Measurements from ENCODE around the gene NLRP9.
"Not testable (repeated sequence)": the region's sequence is repeated elsewhere in the genome, so short reads cannot be mapped to it uniquely, and the experiment has no call there.

NLRP9 gene

DNA sequence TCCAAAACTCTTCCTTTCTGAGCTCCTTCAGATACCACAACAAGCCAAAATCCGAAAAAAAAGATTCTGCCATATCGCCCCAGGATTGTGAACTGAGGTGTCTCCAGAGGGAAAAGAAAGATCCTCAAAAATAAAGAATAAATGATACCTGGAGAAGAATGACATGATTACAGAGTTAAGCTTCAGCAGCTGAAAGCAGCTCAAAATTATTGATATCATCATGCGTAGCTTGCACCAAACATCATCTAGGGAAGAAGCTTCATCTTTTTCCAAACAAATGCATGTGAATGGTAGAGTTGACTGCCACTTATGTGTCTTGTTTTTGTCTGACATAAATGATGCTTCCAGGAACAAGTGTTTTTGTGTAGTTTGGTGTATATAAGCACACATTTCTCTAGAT lies at the start of gene NLRP9:
NLRP9 (minus strand) TSS at position 101 of the 400 bp plus-strand sequence; CDS start at position 73, 28 bp downstream.
- DNase-seq (ENCODE audit: low read depth in 2 of 2), result no peak

GRCh38 chr19:55781112-55781511 lies 42.9 kb upstream of the NLRP9 start:
- DNase-seq (ENCODE audit: low read depth in 2 of 2), result no peak

DNA sequence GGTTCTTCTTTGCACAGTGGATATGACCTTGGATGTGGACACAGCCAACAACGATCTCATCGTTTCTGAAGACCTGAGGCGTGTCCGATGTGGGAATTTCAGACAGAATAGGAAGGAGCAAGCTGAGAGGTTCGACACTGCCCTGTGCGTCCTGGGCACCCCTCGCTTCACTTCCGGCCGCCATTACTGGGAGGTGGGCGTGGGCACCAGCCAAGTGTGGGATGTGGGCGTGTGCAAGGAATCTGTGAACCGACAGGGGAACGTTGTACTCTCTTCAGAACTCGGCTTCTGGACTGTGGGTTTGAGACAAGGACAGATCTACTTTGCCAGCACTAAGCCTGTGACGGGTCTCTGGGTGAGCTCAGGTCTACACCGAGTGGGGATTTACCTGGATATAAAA lies 40.1 kb upstream of the NLRP9 start:
- no peak for DNase-seq (ENCODE audit: low read depth in 2 of 2)

- DNase-seq (ENCODE audit: low read depth in 2 of 2), result no peak
These were observed 39.3 kb upstream of the NLRP9 start for GRCh38 chr19:55777528-55777927.

DNA sequence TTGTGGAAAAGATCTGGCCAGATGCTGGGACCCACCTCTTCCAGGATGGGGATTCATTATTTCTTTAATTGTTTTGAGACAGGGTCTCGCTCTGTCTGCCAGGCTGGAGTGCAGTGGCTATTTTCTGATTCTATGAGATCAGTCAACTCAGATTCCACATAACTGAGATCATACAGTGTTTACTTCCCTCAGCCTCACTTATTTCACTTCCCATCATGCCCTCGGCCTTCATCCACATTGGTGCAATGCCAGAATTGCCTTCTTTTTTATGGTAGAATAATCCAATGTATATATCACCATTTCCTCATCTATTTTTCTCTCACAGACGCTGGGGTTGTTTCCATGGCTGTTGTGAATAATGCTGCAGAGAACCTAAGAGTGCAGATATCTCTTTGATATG lies 31.4 kb upstream of the NLRP9 start:
- not testable (repeated sequence) for DNase-seq (ENCODE audit: low read depth in 2 of 2)

DNA sequence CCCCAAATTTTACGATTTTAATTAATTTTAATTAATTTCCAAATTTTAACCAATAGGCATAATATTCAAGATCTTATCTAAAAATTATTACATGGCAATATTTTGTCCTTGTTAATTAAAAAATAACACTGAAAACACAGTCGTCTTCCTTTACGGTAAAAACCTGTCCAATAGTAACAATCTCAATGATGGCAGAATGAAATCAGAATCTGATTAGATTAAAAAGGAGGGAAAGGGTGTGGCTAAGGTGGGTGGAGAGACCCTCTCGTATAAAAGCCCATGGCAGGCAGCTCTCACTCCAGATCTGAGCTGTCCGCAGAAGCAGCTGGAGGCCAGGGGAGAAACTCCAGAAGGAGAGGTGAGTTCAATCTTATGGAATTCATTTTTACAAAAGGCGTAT lies 30.6 kb upstream of the NLRP9 start, which contains the start of gene RFPL4AL1:
RFPL4AL1 (plus strand) TSS at position 301 of the 400 bp plus-strand sequence. CDS start 2,687 bp downstream, outside the sequence.
- DNase-seq (ENCODE audit: low read depth in 2 of 2), result not testable (repeated sequence)

- DNase-seq (ENCODE audit: low read depth in 2 of 2), result no peak
These were observed 28.3 kb upstream of the NLRP9 start for GRCh38 chr19:55766466-55766865.

DNA sequence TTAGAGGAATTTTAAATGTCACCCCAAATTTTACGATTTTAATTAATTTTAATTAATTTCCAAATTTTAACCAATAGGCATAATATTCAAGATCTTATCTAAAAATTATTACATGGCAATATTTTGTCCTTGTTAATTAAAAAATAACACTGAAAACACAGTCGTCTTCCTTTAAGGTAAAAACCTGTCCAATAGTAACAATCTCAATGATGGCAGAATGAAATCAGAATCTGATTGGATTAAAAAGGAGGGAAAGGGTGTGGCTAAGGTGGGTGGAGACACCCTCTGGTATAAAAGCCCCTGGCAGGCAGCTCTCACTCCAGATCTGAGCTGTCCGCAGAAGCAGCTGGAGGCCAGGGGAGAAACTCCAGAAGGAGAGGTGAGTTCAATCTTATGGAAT lies 20.6 kb upstream of the NLRP9 start, which contains the start of gene RFPL4A:
RFPL4A (plus strand) TSS at position 301 of the 400 bp plus-strand sequence. CDS start 2,704 bp downstream, outside the sequence.
- DNase-seq (ENCODE audit: low read depth in 2 of 2), result not testable (repeated sequence)

DNA sequence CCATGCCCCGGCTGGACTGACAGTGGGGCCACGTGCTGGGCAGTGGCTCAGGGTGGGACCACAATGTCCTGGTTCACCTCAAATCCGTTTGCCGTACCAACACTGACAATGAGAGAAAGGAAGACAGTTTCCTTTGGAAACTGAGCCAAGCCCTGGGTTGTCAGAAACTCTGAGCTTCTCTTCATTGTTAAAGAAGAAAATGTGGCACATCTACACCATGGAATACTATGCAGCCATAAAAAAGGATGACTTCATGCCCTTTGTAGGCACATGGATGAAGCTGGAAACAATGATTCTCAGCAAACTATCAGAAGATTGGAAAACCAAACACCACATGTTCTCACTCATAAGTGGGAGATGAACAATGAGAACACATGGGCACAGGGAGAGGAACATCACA lies 18.6 kb upstream of the NLRP9 start:
- DNase-seq (ENCODE audit: low read depth in 2 of 2), result not testable (repeated sequence)

DNA sequence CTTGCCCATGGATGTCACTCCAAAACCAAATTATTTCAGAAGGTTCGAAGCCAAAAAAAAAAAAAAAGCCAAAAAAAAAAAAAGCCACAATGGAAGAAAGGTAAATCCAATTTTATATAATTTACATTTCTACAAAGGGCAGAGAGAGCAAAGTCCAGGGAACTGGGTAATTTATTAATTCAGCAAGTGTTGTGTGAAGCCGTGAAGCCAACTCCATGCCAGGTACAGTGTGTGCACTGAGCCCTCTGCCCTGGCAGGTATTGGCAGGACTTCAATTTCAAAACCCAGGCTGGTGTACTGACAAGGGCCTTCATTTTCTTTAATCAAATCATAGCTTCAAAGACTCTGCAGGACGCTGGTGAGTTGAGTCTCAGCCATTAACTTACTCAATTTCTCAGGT lies 15.2 kb upstream of the NLRP9 start:
- DNase-seq (ENCODE audit: low read depth in 2 of 2), result no peak

GRCh38 chr19:55750715-55751114 lies 12.5 kb upstream of the NLRP9 start:
- no peak for DNase-seq (ENCODE audit: low read depth in 2 of 2)

GRCh38 chr19:55730378-55730777 lies 7.8 kb downstream of the NLRP9 start:
- not testable (repeated sequence) for DNase-seq (ENCODE audit: low read depth in 2 of 2)

- no peak for DNase-seq (ENCODE audit: low read depth in 2 of 2)
These were observed 14.7 kb downstream of the NLRP9 start for GRCh38 chr19:55723491-55723890.

DNA sequence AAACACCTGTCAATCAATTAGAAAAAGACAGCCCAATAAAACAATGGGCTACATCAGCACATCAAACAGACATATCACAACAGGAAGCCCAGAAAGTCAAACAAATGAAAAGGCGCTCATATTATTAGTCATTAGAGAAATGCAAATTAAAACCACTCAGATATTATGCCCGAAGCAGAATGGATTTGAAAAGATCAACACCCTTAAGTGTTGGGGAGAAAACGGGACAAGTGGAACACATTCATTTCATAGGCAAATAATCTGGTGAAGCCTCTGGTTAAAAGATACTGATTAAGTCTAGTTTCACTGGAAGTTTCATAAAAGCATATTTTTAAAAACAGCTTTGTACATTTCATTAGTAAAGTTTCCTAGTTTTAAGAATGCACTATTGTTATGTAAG lies 17.4 kb downstream of the NLRP9 start:
- DNase-seq (ENCODE audit: low read depth in 2 of 2), result no peak

GRCh38 chr19:55720214-55720746 lies 17.9 kb downstream of the NLRP9 start:
- no peak for DNase-seq (ENCODE audit: low read depth in 2 of 2)

DNA sequence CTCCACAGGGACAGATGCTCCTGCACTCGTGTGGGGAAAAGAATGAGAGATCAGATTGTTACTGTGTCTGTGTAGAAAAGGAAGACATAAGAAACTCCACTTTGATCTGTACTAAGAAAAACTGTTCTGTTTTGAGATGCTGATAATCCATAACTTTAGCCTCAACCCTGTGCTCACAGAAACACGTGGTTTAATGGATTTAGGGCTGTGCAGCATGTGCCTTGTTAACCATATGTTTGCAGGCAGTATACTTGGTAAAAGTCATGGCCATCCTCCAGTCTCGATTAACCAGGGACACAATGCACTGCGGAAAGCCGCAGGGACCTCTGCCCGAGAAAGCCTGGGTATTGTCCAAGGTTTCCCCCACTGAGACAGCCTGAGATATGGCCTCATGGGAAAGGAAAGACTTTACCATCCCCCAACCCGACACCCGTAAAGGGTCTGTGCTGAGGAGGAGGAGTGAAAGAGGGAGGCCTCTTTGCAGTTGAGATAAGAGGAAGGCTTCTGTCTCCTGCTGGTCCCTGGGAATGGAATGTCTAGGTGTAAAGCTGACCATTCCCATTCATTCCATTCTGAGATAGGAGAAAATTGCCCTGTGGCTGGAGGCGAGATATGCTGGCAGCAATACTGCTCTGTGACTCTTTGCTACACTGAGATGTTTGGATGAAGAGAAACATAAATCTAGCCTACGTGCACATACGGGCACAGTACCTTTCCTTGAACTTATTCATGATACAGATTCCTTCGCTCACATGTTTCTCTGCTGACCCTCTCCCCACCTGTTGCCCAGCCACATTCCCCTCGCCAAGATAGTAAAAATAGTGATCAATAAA lies 20.1 kb downstream of the NLRP9 start:
- not testable (repeated sequence) for DNase-seq (ENCODE audit: low read depth in 2 of 2)

- DNase-seq (ENCODE audit: low read depth in 2 of 2), result no peak
These were observed 21.0 kb downstream of the NLRP9 start for GRCh38 chr19:55717251-55717650.

DNA sequence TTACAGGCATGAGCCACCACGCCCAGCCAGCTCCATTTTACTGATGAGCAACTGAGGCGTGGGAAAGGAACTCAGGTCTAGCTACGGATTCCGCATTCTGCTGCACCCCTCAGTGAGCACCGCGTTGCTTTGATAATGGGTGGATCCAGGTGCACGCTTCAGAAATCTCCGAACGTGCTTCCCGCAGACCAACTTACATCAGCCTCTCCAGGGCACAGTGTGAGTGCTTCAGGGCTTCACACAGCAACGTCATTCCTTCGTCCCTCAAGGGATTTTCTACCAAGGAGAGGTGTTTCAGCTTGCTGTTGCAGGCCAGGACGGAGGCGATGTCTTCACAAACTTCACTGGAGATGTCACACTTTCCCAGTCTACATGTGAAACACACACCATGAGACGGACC lies 21.7 kb downstream of the NLRP9 start:
- DNase-seq (ENCODE audit: low read depth in 2 of 2), result no peak

- DNase-seq (ENCODE audit: low read depth in 2 of 2), result no peak
These were observed 25.2 kb downstream of the NLRP9 start for GRCh38 chr19:55712804-55713631.

DNA sequence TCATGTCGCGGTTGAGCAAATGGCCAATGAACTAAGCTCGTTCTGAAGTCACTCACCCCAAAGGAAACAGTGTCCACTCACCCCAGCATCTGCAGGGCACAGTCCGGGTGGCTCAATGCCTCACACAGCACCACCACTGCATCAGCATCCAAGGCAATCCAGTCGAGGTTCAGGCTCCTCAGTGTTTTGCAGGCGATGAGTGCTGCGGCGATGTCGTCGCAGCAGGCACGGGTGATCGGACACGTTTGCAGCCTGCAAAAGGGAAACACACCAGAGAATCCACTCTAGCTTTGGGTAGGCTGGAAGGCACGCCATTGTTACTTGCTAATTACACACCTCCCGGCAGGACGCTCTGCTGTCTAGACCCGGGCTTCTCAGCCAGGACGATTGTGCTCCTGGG lies 26.5 kb downstream of the NLRP9 start:
- no peak for DNase-seq (ENCODE audit: low read depth in 2 of 2)

DNA sequence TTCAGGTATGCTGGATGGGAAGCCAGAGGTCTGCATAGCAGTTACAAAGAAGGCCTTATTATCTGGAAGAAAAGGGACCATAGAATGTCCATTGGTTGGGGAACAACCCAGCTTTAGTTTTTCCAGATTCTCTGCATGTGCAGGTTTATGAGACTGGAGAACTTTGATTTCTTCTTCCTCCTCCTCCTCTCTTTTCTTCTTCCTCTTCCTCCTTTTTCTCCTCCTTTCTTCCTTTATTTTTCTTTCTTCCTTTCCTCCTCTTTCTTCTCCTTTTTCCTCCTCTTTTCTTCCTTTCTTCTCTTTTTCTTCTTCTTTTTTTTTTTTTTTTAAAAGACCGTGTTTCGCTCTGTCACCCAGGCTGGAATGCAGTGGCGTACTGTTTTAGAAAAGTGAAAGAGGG lies 32.2 kb downstream of the NLRP9 start:
- no peak for DNase-seq (ENCODE audit: low read depth in 2 of 2)

Data from fibroblast of skin of left quadriceps (primary cell).